Posterior vena cava (tissue), 2 donors: Measurements from ENCODE around the gene TJP2. TPM values are rescaled to one million over a fixed set of nuclear protein-coding genes. Genes with fewer than 3 reads are reported as not detected.

Experiments used
- DNase-seq: peaks from one replicate; pipeline ENCODE4 v3.0.0-alpha.2; 2020; ENCODE audit warnings: low spot score
- intact Hi-C, 2 donors: fragments of 100-400 bp; cut with DNase I; formaldehyde crosslinking; loops; one replicate each; pipeline versions ENCODE4 v1.14.1 to v1.14.2; 2022 to 2023
- total RNA-seq, 2 donors: library from RNA; stranded (reverse); fragmentation: NEBNext Ultra II Directional; extraction: Animal tissue kit (Norgen Biotek cat#: 25700); gene quantifications; one replicate each; pipeline ENCODE4 v1.2.1, GENCODE V29; 2021
- donor health status: DM: yes; HTN: yes; CAD: no.
- donor health status: DM: yes; HTN: yes; CAD: no.

The TJP2 gene
- total RNA-seq, 2 donors from 2014 or later: 83.5 to 85.1 TPM

- intact Hi-C loops: no loop called here
- DNase-seq: no peak
Observed at GRCh38 chr9:69181908-69182353, 7.9 kb downstream of the TJP2 start.

GRCh38 chr9:69184266-69184665, 10.2 kb downstream of the TJP2 start:
- intact Hi-C loops: no loop called here
- DNase-seq: no peak

GRCh38 chr9:69186841-69187611, 12.9 kb downstream of the TJP2 start:
- intact Hi-C loops: no loop called here
- DNase-seq: no peak

- intact Hi-C loops: no loop called here
- no peak for DNase-seq
Observed at GRCh38 chr9:69188975-69189374, 14.9 kb downstream of the TJP2 start.

- intact Hi-C loops: loop anchor here in 1 of 2 donors (5.0 kb wide), 1 partner anchor 138 kb away; no protein-coding TSS in a partner anchor
- no peak for DNase-seq
Observed at GRCh38 chr9:69190086-69190862, 16.2 kb downstream of the TJP2 start.

- DNase-seq: no peak
- intact Hi-C loops: loop anchor here in 1 of 2 donors (5.0 kb wide), 1 partner anchor 139 kb away; no protein-coding TSS in a partner anchor
Observed at GRCh38 chr9:69190863-69191181, 16.7 kb downstream of the TJP2 start.

GRCh38 chr9:69191231-69191630, 17.2 kb downstream of the TJP2 start:
- intact Hi-C loops: loop anchor here in 1 of 2 donors (5.0 kb wide), 1 partner anchor 139 kb away; no protein-coding TSS in a partner anchor
- no peak for DNase-seq

- intact Hi-C loops: loop anchor here in 1 of 2 donors (5.0 kb wide), 1 partner anchor 140 kb away; no protein-coding TSS in a partner anchor
- no peak for DNase-seq
Observed at GRCh38 chr9:69192214-69192613, 18.1 kb downstream of the TJP2 start.

GRCh38 chr9:69193685-69194032, 19.6 kb downstream of the TJP2 start:
- intact Hi-C loops: loop anchor here in 1 of 2 donors (5.0 kb wide), 1 partner anchor 141 kb away; no protein-coding TSS in a partner anchor
- no peak for DNase-seq

GRCh38 chr9:69194702-69195418, 20.8 kb downstream of the TJP2 start:
- intact Hi-C loops: loop anchor here in 1 of 2 donors (5.0 kb wide), 1 partner anchor 143 kb away; no protein-coding TSS in a partner anchor
- no peak for DNase-seq

- DNase-seq: no peak
- intact Hi-C loops: no loop called here
Observed at GRCh38 chr9:69195668-69196067, 21.6 kb downstream of the TJP2 start.

- intact Hi-C loops: no loop called here
Observed at GRCh38 chr9:69197687-69198086, 23.6 kb downstream of the TJP2 start.

GRCh38 chr9:69198521-69199220, 24.6 kb downstream of the TJP2 start:
- intact Hi-C loops: no loop called here

More at GRCh38 chr9:69197687-69198086, 23.6 kb downstream of the TJP2 start:
- no peak for DNase-seq

GRCh38 chr9:69199769-69200470, 25.8 kb downstream of the TJP2 start:
- DNase-seq: no peak
- intact Hi-C loops: no loop called here

More at GRCh38 chr9:69198521-69199220, 24.6 kb downstream of the TJP2 start:
- DNase-seq: no peak

GRCh38 chr9:69202556-69202955, 28.5 kb downstream of the TJP2 start:
- intact Hi-C loops: no loop called here
- no peak for DNase-seq

GRCh38 chr9:69204326-69204725, 30.2 kb downstream of the TJP2 start:
- no peak for DNase-seq
- intact Hi-C loops: no loop called here

- DNase-seq: peak; percentile 84
- intact Hi-C loops: no loop called here
Observed at GRCh38 chr9:69204849-69205248, 30.8 kb downstream of the TJP2 start.

- intact Hi-C loops: no loop called here
Observed at GRCh38 chr9:69206047-69206446, 32.0 kb downstream of the TJP2 start.

More at GRCh38 chr9:69206047-69206446, 32.0 kb downstream of the TJP2 start:
- no peak for DNase-seq
